ENCODE data around the gene SYT14. TPM values are rescaled to one million over a fixed set of nuclear protein-coding genes. Genes with fewer than 3 reads are reported as not detected.
"Not testable (repeated sequence)": the region's sequence is repeated elsewhere in the genome, so short reads cannot be mapped to it uniquely, and the experiment has no call there.

SYT14 gene
- polyA plus RNA-seq, 3 donors = 0.28 to 0.49 (median 0.34) TPM

DNA sequence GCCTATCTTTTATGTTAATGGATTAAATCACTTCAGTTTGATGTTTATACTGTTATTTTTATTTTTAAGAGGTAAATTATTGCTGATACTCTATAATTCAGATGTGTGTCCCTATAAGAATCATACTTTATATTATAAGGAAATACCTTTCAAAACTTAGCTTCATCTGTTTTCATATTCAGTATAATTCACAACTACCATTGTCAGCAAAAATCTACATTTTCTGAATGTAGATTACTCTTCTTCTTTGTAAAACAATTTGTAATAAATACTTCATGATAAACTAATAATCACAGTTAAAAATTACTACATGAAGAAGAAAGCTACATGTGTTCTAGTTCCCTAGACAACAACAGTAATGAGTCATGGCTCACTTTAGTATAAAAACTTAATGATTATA, 179.2 kb downstream of the SYT14 start:
- DNase-seq = no peak

DNA sequence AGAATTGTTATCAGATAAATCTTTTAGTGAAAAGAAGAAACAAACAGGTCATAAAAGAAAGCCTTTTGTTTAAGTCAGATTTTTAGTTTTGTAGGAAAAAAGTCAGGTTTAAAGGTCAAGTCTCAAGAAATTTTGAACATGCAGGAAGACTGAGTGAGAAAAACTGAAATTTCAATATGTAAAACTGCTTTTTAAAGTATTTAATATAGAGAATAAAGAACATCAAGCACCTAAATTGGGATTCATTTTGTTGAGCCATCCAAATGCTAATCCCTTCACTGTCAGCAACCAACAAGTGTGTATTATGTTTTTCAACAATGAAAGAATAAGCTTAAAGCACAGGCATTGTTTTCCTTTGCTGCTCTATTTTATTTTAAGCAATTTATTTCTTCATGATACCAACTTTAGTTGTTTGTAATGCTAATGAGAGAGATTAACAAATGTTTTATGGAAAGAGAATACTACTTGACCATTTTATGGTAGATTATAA, 179.7 kb downstream of the SYT14 start:
- DNase-seq = no peak

DNA sequence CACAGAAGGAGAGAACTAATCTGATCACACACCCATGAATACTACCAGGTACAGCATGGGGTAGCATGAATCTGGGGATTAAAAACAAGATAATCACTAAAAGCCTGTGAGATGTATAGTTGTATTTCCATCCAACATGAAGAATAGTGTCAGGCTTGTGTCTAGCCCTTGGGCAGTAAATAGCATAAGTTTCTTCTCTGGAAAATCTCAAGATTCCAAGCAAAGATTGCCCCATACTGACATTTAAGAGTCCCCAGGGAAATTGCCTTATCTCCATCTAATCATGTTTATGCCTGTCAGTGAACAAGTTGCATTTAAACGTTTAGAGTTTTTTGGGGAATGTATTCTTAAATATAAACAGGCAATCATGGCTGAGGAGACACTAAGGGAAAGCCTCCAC, 185.4 kb downstream of the SYT14 start:
- DNase-seq = no peak

DNA sequence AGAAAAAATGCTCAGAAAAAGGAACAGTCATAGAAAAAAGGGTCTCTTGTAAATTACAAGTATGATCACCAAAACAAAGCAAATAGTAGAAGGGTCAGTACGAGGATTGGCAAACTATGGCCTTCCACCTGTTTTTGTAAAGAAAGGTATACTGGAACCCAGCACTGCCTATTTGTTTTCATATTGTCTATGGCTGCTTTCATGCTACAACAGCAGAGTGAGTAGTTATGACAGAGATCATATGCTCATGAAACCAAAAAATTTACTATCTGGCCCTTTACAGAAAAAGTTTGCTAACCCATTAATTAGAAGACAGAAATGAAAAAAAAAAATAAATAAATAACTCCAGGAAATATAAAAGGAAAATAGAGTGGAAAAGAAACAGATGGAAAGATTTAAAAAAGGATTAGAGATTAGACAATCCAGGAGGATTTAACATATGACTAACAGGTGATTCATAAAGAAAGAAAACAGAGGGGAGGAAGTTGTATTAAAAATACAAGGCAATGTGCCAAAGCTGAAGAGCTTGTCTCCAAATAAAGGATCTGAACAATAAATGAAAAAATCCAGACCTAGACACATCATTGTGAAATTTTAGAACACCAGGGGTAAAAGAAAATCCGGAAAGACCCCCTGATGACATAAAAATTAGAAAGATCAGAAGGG, 186.0 kb downstream of the SYT14 start:
- no peak for DNase-seq

DNA sequence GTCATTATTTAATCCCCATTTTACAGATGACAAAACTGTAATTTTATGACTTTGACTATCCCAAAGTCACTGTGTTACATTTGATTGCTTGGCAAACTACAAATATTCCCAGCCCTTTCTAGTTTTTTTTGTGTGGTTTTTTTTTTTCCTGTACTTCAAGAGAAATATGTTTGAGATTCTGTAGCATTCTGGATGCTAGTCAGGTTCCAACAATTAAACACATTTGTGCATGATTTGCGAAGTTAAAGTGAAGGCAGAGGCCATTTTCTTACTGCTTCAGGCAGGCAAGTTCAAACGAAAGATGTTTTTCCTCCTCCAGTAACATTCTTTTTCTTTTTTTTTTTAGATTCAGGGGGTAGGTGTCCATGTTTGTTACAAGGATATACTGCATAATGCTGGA, 186.7 kb downstream of the SYT14 start:
- DNase-seq = no peak

DNA sequence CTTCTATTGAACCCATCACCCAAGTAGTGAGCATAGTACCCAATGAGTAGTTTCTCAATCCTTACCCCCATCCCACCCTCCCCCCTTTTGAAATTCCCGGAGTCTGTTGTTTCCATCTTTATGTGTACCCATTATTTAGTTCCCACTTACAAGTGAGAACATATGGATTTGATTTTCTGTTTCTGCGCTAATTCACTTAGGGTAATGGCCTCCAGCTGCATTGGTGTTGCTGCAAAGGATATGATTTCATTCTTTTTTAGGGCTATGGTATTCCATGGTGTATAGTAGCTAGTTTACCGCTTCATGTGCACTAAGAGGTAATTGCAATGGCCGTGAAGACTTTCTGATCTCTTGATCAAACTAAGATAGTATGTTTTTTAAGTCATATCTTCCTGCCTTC, 187.1 kb downstream of the SYT14 start:
- DNase-seq = no peak

DNA sequence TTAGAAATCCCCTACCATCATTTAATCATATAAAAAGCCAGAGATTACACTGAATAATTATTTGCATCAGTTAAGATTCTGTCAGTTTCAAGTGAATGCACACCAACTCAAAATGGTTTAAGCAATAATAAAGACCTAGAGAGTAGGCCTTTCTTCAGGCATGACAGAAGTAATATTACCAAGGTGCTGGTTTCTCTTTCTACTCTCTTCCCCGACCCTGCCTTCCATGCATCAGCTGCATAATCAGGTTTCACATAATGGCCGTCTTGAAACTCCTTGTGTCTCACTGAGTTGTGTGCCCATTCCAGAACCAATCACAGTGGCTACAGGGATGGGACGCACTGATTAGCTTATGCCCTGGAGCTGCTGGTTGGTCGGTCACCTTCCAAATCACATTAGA, 191.1 kb downstream of the SYT14 start:
- DNase-seq = no peak

DNA sequence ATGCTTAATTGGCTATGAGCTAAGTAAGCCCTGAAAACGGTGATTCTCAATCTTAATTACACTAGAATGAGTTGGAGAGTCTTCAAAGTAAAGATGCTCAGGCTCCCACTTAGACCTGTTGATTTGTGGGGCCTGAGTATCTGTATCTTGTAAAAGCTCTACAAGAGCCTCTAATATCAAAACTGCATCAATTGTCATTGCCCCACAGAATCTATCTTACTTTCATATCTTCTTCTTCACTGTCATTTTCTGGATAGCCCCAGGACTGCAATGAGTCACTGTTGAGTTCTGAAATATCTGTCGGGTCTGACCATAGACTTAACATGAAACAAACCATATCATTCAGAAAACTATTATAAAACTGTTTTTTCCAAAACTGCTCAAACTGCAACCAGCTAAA, 191.7 kb downstream of the SYT14 start:
- no peak for DNase-seq

DNA sequence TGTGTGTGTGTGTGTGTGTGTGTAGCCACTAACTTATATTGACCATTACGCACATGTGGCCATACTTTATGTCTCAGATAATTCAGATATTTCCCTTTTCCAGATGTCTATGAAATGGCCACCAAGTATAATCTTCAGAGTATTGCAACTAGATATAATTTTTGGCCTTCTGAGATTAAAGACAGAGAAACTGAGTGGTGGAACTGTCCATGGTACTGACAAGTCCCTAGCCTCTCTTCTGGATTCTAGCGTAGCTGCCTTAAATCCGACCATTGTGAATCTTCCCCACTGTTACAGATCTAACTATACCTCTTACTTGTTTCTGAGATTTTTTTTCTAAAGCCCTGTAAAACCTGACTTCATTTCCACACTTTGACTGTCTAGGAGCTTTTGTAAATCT, 194.6 kb downstream of the SYT14 start:
- DNase-seq = peak; percentile 33

DNA sequence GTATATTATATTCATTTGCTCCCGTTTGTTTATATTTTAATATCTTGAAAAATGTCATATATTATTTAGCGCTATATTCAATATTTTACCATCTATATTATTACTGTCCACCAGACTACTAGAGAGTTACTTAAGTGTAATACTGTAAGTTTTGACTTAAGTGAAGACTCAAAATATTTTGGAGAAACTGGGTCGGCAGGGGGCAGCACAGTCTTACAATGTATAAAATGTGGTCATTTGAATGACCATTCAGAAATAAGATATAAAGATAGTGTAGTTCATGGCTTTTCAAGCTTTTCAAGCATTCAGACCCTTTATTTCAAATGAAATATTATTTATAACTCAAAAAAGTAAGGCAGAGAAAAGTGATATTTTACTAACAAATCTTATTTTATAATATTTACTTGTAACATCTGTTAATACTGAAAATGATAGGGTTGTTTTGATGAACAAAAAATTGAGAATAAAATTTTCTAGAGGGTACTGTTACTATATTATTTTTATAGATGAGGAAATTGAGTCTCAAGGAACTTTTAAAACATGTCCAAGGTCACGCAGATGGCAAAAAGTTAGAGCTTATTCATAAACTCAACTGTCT, 205.5 kb downstream of the SYT14 start:
- peak; percentile 59 for DNase-seq

DNA sequence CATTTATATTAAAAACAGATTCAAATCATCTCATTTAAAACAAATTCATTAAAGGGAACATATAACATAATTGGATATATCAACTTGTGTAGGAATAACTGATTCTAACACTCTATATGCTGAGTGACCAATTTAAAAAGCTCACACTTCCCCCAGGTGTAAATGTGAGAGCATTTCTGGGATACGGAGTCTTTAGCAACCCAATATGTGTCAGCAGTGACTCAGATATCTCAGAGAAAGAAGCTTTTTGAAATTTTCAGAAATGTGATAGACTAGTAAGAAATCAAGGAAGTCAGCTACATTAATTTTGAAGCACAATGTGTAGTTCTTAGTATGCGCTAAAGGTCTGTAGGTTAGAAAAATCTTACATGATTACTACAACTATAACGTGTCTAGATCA, 206.7 kb downstream of the SYT14 start:
- no peak for DNase-seq

DNA sequence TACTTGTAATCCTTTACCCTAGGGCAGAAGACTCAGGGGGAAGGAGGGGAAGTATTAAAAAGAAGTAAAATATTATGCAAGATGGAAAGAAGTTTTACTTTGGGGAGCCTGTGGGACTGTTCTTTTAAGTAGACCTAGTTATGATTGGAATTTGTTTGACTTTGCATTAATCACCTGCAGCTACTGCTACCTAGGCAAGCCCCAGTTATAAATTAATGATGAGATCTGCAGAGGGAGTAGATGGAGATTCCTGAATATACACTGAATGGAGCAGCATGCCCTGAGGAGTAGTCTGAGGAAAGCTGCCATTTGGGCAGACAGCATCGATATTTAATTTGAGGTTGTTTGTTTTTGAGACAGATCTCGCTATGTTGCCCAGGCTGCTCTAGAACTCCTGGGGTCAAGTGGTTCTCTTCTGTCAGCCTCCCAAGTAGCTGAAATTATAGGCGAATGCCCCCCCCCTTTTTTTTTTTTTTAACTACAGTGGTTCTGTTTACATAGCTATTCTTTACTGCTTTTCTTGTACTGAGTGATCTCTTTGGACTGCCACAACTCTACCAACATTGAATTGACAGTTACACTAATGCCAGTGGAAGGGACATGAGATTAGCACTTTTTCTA, 213.1 kb downstream of the SYT14 start:
- no peak for DNase-seq

DNA sequence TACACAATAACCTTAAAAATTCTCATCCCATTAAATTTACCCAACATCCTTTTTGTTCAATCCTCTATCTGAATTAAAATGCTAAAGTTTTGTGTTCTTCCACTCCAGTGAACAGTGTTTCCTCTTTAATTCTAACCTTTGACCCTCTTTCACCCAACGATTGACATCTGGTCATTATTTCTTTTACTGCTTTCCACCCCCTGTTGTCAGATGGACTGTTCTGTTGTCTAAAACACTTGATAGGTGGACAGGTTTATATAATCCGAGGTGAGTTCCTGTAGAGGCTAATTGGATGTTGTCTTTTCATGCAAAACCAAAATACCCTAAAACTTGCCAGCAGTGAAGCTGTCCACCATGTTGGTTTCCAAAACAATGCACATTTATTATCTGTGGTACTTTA, 221.2 kb downstream of the SYT14 start:
- DNase-seq = no peak

DNA sequence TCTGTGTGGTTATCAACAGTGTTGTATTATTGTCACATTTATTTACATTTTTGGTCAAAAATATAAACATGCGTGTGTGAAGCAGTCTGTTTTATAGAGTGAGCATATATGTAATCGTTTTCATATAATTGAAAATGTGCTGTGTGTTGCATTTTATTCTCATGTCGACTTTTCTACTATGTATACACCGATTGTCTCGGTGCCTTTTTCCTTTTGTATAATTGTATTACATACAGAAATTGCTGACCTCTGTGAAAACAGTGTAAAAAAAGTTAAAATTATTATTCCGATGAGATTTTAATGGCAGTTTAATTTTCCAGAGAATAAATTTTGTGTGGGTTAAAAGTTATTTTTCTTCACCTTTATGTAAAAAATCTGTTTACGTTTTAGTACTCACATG, 232.2 kb downstream of the SYT14 start:
- DNase-seq = no peak

DNA sequence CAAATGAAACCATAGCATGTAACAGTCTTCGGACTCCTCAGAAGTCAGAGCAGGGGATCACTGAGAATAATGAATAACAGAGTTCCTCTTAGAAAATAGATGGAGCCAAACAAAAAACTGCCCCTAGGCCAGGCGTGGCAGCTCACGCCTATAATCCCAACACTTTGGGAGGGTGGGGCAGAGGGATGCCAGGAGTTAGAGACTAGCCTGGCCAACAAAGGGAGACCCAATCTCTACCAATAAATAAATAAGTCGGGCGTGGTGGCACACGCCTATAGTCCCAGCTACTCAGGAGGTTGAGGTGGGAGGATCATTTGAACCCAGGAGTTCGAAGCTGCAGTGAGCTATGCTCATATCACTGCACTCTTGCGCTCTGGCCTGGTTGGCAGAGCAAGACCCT, 236.1 kb downstream of the SYT14 start:
- no peak for DNase-seq

DNA sequence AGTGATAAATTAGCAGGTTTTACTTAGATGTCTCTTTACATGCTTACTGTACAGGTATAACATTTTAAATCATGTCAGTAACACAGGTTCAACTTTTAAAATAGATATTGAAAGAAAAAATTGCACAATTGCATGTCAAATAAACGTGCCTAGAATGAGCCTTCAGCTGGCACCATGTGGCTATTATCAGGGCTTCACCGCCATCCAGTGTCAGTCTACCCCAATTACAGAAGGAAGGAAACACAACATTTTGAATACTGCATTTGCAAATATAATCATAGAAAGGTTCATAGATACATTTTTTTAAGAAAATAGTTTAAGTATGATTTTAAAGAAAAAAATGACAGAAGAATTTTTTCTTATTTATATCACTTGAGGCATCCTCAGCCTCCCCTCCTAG, 247.0 kb downstream of the SYT14 start:
- no peak for DNase-seq

DNA sequence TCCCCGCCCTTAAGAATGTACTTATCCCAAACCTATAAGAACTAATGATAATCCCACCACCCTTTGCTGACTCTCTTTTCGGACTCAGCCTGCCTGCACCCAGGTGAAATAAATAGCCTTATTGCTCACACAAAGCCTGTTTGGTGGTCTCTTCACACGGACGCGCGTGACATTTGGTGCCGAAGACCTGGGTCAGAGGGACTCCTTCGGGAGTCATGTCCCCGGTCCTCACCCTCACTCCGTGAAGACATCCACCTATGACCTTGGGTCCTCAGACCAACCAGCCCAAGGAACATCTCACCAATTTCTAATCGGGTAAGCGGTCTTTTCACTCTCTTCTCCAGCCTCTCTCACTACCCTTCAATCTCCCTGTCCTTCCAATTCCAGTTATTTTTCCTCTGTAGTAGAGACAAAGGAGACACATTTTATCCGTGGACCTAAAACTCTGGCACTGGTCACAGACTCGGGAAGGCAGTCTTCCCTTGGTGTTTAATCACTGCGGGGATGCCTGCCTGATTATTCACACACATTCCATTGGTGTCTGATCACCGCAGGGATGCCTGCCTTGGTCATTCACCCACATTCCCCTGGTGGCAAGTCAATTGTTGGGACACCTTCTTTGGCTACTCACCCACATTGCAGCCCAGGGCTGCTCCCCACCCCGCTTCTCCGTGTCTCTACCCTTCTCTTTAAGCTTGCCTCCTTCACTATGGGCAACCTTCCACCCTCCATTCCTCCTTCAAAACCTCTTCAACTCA, 250.0 kb downstream of the SYT14 start:
- not testable (repeated sequence) for DNase-seq

DNA sequence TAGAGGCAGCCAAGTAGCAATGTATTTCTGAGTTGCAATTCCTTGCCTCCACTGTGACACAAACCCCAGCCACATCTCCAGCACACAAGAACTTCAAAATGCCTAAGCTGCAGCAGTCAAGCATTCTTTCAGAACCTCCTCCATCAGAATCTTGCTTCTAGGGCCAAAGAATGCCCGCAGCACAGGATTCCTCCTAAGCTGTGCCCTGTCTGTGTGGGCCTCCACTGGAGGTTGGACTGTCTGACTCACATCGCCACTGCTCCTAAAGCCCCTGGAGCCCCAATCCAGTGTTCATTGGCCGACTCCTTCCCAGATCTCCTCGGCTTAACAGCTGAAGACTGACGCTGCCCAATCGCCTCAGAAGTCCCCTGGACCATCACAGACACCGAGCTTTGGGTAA, 251.4 kb downstream of the SYT14 start:
- no peak for DNase-seq

DNA sequence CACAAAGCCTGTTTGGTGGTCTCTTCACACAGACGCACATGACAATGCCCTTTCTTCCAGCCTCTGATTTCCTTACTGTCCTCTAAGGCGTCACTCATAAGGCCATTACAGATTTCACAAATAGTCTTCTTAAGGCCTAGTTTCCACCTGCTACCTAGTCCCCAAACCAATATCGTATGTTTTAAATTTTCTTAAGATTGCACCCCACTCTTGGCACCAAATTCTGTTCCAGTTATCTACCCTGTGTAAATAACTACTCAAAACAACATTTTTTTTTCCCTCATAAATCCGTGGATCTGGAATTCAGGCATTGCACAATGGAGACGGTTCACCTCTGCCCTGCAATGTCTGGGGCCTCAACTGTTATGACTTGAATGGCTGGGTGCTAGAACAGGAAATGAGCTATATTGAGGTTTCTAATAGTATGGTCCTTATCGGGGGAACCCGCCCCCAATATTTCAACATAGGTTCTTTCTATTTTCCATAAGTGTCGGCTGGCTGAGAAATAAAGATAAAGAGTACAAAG, 257.7 kb downstream of the SYT14 start:
- DNase-seq = no peak

DNA sequence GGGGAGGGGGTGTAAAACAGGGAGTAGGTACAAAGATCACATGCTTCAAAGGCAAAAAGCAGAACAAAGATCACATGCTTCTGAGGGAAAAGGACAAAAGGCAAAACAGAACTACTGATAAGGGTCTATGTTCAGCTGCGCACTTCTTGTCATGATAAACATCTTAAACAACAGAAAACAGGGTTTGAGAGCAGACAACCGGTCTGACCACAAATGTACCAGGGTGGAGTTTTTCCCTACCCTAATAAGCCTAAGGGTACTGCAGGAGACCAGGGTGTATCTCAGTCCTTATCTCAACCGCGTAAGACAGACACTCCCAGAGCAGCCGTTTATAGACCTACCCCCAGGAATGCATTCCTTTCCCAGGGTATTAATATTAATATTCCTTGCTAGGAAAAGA, 258.2 kb downstream of the SYT14 start:
- DNase-seq = not testable (repeated sequence)

DNA sequence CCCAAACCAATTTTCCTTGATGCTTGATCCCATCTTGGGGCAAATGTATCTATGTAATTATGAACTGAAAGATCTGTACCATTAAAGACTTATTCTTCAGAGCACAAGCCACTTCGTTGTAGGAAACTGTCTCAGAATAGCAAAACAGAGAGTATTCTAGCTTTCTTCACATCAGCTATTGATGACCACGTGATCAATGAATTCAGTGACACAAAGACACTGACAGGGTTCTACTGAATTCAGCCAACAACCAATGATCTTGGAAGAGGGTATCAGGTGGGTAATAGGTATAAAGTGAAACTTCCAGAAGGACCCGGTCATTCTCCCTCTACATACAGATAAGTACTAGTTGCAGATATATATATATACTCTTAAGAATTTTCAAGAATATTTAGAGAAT, 260.8 kb downstream of the SYT14 start:
- DNase-seq = no peak

DNA sequence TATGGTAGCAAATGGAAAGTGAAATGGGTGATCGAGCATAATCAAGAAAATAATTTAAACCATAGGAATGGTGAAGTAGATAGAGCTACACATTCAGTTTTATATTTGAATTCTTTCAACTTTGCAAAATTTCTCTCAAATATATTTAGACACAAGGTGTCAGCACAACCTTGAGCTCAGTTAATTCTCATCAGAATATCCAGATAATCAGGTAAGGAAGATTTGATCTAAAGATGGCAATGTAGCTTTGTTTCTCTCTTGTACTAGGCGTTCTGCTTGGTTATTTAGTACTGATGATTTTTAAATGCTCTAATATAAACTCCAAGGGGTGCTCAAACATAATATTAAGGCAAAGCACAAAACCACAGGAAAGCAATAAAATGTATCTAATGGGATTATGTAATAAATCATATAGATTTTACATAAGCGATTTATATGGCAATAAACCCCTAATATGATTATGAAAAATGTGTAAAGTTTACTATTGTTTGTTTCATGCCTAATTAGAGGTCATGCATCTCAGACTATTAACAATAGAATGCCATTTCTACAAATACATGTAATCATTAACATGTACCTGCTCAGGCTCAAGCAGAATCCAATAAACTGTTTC, 262.2 kb downstream of the SYT14 start:
- no peak for DNase-seq

Data from renal pelvis (tissue), 4 donors.